ENCODE measurements around the gene PSD4. TPM values are rescaled to one million over a fixed set of nuclear protein-coding genes. Genes with fewer than 3 reads are reported as not detected.
A peak's percentile ranks its signal among the peaks of the same experiment; 100 is the strongest.
"Not testable (repeated sequence)": the region's sequence is repeated elsewhere in the genome, so short reads cannot be mapped to it uniquely, and the experiment has no call there.

PSD4 gene
- total RNA-seq, 4 donors from 2014 or later: 25.1 to 62.5 (median 50.2) TPM

DNA sequence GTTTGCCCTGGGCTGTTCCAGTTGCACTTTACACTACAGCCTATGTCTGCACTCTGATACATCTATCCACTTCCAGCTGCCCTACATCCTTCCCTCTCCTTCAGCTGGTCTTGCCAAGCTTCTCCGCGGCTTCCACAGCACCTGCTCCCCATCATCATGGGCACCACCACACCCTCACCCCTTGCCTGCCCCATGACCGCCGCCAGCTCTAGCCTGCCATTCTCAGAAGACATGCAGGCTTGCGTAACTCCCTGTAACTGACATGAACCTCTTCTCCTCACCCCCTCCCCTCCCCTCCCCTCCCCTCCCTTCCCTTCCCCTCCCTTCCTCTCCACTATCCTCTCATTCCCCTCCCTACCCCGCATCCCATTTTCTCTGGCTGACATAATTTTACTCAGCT is 59.0 kb downstream of the PSD4 start:
- DNase-seq: no peak
- no peak for TF ChIP-seq POLR2A (IDR thresholded peaks at IDR 0.05)
- TF ChIP-seq, protein P1, sequence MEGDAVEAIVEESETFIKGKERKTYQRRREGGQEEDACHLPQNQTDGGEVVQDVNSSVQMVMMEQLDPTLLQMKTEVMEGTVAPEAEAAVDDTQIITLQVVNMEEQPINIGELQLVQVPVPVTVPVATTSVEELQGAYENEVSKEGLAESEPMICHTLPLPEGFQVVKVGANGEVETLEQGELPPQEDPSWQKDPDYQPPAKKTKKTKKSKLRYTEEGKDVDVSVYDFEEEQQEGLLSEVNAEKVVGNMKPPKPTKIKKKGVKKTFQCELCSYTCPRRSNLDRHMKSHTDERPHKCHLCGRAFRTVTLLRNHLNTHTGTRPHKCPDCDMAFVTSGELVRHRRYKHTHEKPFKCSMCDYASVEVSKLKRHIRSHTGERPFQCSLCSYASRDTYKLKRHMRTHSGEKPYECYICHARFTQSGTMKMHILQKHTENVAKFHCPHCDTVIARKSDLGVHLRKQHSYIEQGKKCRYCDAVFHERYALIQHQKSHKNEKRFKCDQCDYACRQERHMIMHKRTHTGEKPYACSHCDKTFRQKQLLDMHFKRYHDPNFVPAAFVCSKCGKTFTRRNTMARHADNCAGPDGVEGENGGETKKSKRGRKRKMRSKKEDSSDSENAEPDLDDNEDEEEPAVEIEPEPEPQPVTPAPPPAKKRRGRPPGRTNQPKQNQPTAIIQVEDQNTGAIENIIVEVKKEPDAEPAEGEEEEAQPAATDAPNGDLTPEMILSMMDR (IDR thresholded peaks at IDR 0.05): no peak
- WGBS, 2 donors: 79 to 89% methylated on average over 6 of the region's 6 CpGs
- no peaks in the 10 kb centered on the region for H3K36me3 ChIP-seq
- no peaks in the 10 kb centered on the region for H3K27me3 ChIP-seq
- no peaks in the 10 kb centered on the region for H3K9me3 ChIP-seq
- H3K27ac ChIP-seq: no peak overlapping the region
- intact Hi-C loops (cut with DNase I): no loop called here
- no peak overlapping the region for H3K4me3 ChIP-seq
- H3K4me1 ChIP-seq: peaks cover 0 to 24% (median 3%) of the 10 kb centered on the region in 3 donors

DNA sequence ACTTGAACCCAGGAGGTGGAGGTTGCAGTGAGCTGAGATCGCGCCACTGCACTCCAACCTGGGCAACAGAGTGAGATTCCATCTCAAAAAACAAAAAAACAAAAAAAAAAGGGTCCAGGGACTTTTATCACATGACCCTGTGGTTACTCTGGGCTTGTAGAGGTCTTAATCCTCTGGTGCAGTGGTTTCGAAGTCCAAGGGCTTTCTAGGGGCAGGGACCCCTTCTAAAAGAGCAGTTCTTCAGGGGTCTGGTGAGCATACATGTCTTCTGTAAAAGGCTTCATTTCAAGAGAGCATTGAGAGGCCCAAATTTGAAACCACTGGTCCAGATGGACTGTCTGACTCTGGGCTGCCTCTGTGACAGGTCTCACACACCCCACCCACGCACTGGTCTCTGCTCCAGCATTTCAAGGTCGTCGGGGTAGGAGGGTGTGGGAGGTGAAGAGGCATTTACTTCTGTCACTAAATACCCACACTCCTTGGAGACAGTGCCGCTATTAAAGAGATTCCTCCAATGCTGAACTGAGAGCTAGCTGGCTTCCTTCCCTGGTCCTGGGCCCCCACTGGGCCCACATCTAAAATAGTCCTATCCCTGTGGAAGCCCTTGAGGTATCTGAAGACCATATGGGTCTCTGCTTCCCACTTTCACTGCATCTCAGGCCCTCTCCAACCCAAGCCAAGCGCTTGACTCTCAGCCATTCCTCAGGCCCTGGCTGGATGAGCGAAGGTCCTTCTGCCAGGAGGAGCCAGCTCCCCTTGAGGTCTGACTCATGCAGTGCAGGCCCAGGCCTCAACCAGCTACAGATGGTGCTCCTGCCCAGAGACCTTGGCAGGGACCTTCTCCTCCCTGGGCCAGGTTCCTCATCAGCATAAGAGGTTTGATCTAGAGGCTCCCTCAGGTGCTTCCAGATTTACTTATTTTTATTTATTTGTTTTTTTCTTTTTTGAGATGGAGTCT is 60.1 kb downstream of the PSD4 start:
- no peak for TF ChIP-seq POLR2A (IDR thresholded peaks at IDR 0.05)
- TF ChIP-seq, protein P1 (IDR thresholded peaks at IDR 0.05): peak in 2 of 6 experiments; percentile 30 to 46
- peaks cover 0 to 1% (median 0%) of the 10 kb centered on the region in 3 donors for H3K36me3 ChIP-seq
- H3K9me3 ChIP-seq: no peaks in the 10 kb centered on the region
- intact Hi-C loops (cut with DNase I): no loop called here
- H3K4me1 ChIP-seq: peaks cover 0 to 32% (median 3%) of the 10 kb centered on the region in 3 donors
- DNase-seq: no peak
- no peaks in the 10 kb centered on the region for H3K27me3 ChIP-seq
- no peak overlapping the region for H3K4me3 ChIP-seq
- WGBS, 2 donors: 63 to 79% methylated on average over 6 to 9 of the region's 9 CpGs
- peak overlapping the region in 1 of 4 donors; percentile 92 for H3K27ac ChIP-seq

DNA sequence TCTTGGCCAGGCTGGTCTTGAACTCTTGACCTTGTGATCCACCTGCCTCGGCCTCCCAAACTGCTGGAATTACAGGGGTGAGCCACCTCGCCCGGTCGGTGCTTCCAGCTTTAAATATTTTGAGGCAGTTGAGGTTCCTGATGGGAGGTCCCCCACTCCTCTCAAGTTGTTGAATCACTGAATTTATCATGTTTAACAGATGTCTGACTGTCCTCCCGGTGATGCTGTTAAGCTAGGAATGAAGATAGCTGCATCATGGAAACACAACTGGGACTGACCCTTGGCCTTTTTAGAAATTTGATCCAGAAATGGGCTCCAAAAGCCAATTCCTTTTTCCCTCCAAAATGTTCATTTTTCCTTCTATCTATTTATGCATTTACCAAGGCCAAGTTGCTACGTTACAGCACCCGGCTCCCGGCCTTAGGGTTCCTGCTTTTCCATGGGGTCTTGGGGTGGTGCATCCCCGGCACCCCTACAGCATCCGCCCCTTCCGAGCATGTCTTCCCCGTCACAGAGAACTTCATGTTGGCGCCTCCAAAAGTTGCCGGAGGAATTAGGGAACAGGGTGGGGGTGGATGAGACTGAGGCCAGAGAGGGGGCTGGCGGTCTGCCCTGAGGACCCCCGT is 61.1 kb downstream of the PSD4 start:
- H3K4me3 ChIP-seq: peak overlapping the region; percentile 41 to 59 (median 52)
- no peak for TF ChIP-seq POLR2A (IDR thresholded peaks at IDR 0.05)
- TF ChIP-seq, protein P1 (IDR thresholded peaks at IDR 0.05): no peak
- WGBS, 2 donors: 68 to 72% methylated on average over 9 to 16 of the region's 16 CpGs
- peak overlapping the region; percentile 29 to 92 (median 88) for H3K27ac ChIP-seq
- H3K27me3 ChIP-seq: no peaks in the 10 kb centered on the region
- DNase-seq: no peak
- H3K9me3 ChIP-seq: no peaks in the 10 kb centered on the region
- peaks cover 0 to 6% (median 0%) of the 10 kb centered on the region in 3 donors for H3K36me3 ChIP-seq
- intact Hi-C loops (cut with DNase I): no loop called here
- H3K4me1 ChIP-seq: peaks cover 4 to 41% (median 7%) of the 10 kb centered on the region in 3 donors

DNA sequence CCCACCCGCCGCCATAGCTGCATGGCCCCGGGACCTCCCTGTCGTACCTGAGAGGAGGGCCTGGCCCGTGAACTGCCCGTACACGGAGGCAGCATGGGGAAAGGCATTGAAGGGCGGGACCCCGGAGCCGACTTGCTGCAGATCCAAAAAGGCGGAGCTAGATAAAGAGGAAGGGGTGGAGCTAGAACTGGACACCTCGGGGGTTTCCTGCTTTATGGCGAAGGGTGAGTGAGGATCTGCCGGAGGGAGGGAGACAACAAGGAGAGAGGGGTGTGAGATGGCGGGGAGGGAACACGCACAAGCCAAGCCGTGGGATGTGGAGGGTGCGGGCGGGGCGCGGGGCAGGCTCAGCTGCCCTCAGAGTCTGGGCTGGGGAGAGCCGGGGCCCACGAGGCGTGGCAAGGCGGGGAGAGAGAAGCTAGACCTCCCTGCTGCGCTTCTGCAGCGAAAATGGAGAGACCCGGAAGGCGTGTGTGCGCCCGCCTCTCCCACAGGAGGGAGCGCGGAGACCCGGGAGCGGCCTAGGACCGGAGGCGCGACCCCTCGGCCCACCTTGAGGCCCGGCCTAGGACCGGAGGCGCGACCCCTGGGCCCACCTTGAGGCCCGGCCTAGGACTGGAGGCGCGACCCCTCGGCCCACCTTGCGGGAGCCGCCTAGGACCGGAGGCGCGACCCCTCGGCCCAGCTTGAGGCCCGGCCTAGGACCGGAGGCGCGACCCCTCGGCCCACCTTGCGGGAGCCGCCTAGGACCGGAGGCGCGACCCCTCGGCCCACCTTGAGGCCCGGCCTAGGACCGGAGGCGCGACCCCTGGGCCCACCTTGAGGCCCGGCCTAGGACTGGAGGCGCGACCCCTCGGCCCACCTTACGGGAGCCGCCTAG is 61.8 kb downstream of the PSD4 start:
- H3K27me3 ChIP-seq; intact Hi-C loops (cut with DNase I); H3K9me3 ChIP-seq; H3K36me3 ChIP-seq: not testable (repeated sequence)
- DNase-seq: peak; percentile 43
- Histone ChIP-seq H3K27ac (peak overlapping the region; percentile 61 to 92 (median 88)), H3K4me1 (peaks cover 12 to 49% (median 15%) of the 10 kb centered on the region in 3 donors), H3K4me3 (peak overlapping the region; percentile 41 to 59 (median 52))
- TF ChIP-seq POLR2A (IDR thresholded peaks at IDR 0.05): peak in 2 of 4 donors; percentile 20 to 31
- 68 to 79% methylated on average over 18 to 28 of the region's 74 CpGs for WGBS, 2 donors

Measured in esophagus squamous epithelium (tissue), 5 donors.